SK-N-MC (cell line): Measurements from ENCODE around the gene LENEP.
A peak's percentile ranks its signal among the peaks of the same experiment; 100 is the strongest.

ENCODE experiments used
- EZH2 ChIP-seq: fragments of 200-600 bp; sonication (generic); IDR thresholded peaks from one replicate; pipeline ENCODE4 v1.6.1; 2017; ENCODE audit warnings: antibody characterized with exemption
- POLR2AphosphoS5 ChIP-seq: IDR thresholded peaks from 2 replicates; pipeline ENCODE4 v1.6.1; 2012; ENCODE audit warnings: mild to moderate bottlenecking, low read depth, low read length, borderline replicate concordance

- TF ChIP-seq POLR2AphosphoS5: peak; percentile 46
- TF ChIP-seq EZH2: no peak
Observed at GRCh38 chr1:155003227-155003765, 9.9 kb downstream of the LENEP start.
